ENCODE measurements around the gene TLE5. TPM values are rescaled to one million over a fixed set of nuclear protein-coding genes. Genes with fewer than 3 reads are reported as not detected.
"Not testable (repeated sequence)": the region's sequence is repeated elsewhere in the genome, so short reads cannot be mapped to it uniquely, and the experiment has no call there.

TLE5 gene
- polyA plus RNA-seq, 2 of the 4 experiments (the other 2 are of a cell fraction) = 171 to 216 TPM

DNA sequence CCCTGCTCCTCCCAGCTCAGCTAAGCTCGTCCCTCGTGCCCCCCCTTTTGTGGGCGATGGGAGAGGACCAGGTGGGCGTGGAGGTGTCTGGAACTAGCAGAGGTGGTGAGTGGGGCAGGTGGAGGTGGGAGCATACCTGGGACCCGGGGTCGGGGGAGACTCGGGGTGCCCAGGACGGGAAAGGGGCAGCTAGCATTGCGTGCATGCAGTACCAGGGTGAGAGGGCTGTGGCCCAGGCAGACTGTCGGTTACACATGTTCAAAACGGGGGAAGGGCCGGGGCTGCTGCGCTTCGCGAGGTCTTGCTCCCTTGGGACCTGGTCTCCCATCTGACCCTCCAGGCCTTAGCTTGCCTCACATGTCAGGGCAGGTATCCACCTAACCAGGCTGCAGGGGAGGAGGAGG is 9.1 kb downstream of the TLE5 start:
- Histone ChIP-seq H3K9me3 (no peaks in the 10 kb centered on the region), H3K4me3 (no peak overlapping the region), H3K27ac (peak overlapping the region; percentile 88 to 96; a peak in 4 of 6 replicates), H3K4me2 (no peak overlapping the region; the same call in 2 of the 3 replicates), H3K4me1 (peaks cover 58% of the 10 kb centered on the region)
- TF ChIP-seq NFE2L2 (conservative IDR thresholded peaks at IDR 0.05; ENCODE audit: low read length) (no peak), PHF8 (IDR thresholded peaks at IDR 0.05; ENCODE audit: borderline replicate concordance, low read depth) (no peak), RFX5 (IDR thresholded peaks at IDR 0.05) (no peak), CBX2 (IDR thresholded peaks at IDR 0.05; ENCODE audit: borderline replicate concordance, low read depth) (no peak), MAZ (IDR thresholded peaks at IDR 0.05; ENCODE audit: borderline replicate concordance, low read depth, low read length) (no peak), NR3C1 (IDR thresholded peaks at IDR 0.05) (no peak), ELK1 (IDR thresholded peaks at IDR 0.05; ENCODE audit: low read depth, low read length) (no peak), POLR2A (IDR thresholded peaks at IDR 0.05; ENCODE audit: low read length) (no peak), HOXB5 (CRISPR knock-in tag; IDR thresholded peaks at IDR 0.05) (no peak), JUN (IDR thresholded peaks at IDR 0.05) (no peak), HMGXB4 (CRISPR knock-in tag; IDR thresholded peaks at IDR 0.05; ENCODE audit: borderline replicate concordance) (no peak), RAD21 (conservative IDR thresholded peaks at IDR 0.05 in 1 of 2, IDR thresholded peaks at IDR 0.05 in 1 of 2) (no peak), FOSB (CRISPR knock-in tag; IDR thresholded peaks at IDR 0.05) (no peak), KDM5A (IDR thresholded peaks at IDR 0.05) (no peak), E2F6 (IDR thresholded peaks at IDR 0.05; ENCODE audit: borderline replicate concordance, low read depth) (no peak), HEYL (CRISPR knock-in tag; IDR thresholded peaks at IDR 0.05) (no peak)
- TF ChIP-seq, protein P1, sequence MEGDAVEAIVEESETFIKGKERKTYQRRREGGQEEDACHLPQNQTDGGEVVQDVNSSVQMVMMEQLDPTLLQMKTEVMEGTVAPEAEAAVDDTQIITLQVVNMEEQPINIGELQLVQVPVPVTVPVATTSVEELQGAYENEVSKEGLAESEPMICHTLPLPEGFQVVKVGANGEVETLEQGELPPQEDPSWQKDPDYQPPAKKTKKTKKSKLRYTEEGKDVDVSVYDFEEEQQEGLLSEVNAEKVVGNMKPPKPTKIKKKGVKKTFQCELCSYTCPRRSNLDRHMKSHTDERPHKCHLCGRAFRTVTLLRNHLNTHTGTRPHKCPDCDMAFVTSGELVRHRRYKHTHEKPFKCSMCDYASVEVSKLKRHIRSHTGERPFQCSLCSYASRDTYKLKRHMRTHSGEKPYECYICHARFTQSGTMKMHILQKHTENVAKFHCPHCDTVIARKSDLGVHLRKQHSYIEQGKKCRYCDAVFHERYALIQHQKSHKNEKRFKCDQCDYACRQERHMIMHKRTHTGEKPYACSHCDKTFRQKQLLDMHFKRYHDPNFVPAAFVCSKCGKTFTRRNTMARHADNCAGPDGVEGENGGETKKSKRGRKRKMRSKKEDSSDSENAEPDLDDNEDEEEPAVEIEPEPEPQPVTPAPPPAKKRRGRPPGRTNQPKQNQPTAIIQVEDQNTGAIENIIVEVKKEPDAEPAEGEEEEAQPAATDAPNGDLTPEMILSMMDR (IDR thresholded peaks at IDR 0.05) = no peak
- TF ChIP-seq, protein P2, sequence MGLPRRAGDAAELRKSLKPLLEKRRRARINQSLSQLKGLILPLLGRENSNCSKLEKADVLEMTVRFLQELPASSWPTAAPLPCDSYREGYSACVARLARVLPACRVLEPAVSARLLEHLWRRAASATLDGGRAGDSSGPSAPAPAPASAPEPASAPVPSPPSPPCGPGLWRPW (IDR thresholded peaks at IDR 0.05) = no peak
- TF ChIP-seq, protein P3, sequence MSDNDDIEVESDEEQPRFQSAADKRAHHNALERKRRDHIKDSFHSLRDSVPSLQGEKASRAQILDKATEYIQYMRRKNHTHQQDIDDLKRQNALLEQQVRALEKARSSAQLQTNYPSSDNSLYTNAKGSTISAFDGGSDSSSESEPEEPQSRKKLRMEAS (IDR thresholded peaks at IDR 0.05) = no peak
- POLR2A ChIA-PET = interaction anchor here (0.6 to 1.9 kb wide), 2 partner anchors 14 to 17 kb away, joined by 6 to 9 read pairs; no protein-coding TSS in a partner anchor
- 81% methylated on average over 14 of the region's 15 CpGs for WGBS (ENCODE audit: missing lambda C conversion rate)
- FAIRE-seq = no peak
- CTCF ChIA-PET = interaction anchor here (0.8 to 2.5 kb wide), 4 partner anchors 7 to 103 kb away, joined by 3 to 8 read pairs (median 5); no protein-coding TSS in a partner anchor
- no peak for ATAC-seq
- no peak for DNase-seq (ENCODE audit: low read depth in 1 of 2, low spot score in 1 of 2)

GRCh38 chr19:3050016-3050415 is 12.3 kb downstream of the TLE5 start:
- H3K4me3 ChIP-seq; ATAC-seq; POLR2A ChIA-PET; H3K9me3 ChIP-seq; FAIRE-seq; H3K27ac ChIP-seq; DNase-seq (ENCODE audit: low read depth in 1 of 2, low spot score in 1 of 2); H3K4me2 ChIP-seq; CTCF ChIA-PET: not testable (repeated sequence)
- WGBS (ENCODE audit: missing lambda C conversion rate) = 92% methylated on average over 6 of the region's 7 CpGs
- H3K4me1 ChIP-seq = peaks cover 30% of the 10 kb centered on the region
